H9 (cell line): ENCODE data around the gene IFFO2. TPM values are rescaled to one million over a fixed set of nuclear protein-coding genes. Genes with fewer than 3 reads are reported as not detected.

Source experiments
- DNase-seq: peaks from one replicate; pipeline ENCODE4 v3.0.0-alpha.2; 2017
- H2AFZ ChIP-seq: one replicate; pipeline ENCODE4 v1.6.1; 2013; ENCODE audit warnings: mild to moderate bottlenecking, low read length, control low read depth, moderate library complexity
- H2AK5ac ChIP-seq: 2 replicates; pipeline ENCODE4 v1.6.1; 2013; ENCODE audit warnings: low read length, control low read depth, mixed read lengths; ENCODE audit not compliant: insufficient read length
- H2BK120ac ChIP-seq: one replicate; pipeline ENCODE4 v1.6.1; 2013; ENCODE audit warnings: low read depth, mild to moderate bottlenecking, low read length, control low read depth, inconsistent platforms; ENCODE audit not compliant: poor library complexity, severe bottlenecking
- H2BK12ac ChIP-seq: 2 replicates; pipeline ENCODE4 v1.6.1; 2013; ENCODE audit warnings: low read length, control low read depth, mixed read lengths, low read depth; ENCODE audit not compliant: insufficient read length
- H2BK15ac ChIP-seq: 2 replicates; pipeline ENCODE4 v1.6.1; 2013; ENCODE audit warnings: low read depth, low read length, control low read depth
- H2BK20ac ChIP-seq: one replicate; pipeline ENCODE4 v1.6.1; 2013; ENCODE audit warnings: low read depth, mild to moderate bottlenecking, low read length, control low read depth, inconsistent platforms; ENCODE audit not compliant: poor library complexity, severe bottlenecking
- H2BK5ac ChIP-seq: 2 replicates; pipeline ENCODE4 v1.6.1; 2013; ENCODE audit warnings: low read length, control low read depth, mixed read lengths; ENCODE audit not compliant: insufficient read length
- H3K14ac ChIP-seq: 2 replicates; pipeline ENCODE4 v1.6.1; 2013; ENCODE audit warnings: low read length, control low read depth; ENCODE audit not compliant: insufficient read depth
- H3K18ac ChIP-seq: 2 replicates; pipeline ENCODE4 v1.6.1; 2013; ENCODE audit warnings: low read depth, mild to moderate bottlenecking, mixed read lengths, low read length, control low read depth; ENCODE audit not compliant: insufficient read length
- H3K23ac ChIP-seq: 2 replicates; pipeline ENCODE4 v1.6.1; 2013; ENCODE audit warnings: low read length, control low read depth, mixed read lengths, low read depth; ENCODE audit not compliant: insufficient read length
- H3K23me2 ChIP-seq: 2 replicates; pipeline ENCODE4 v1.6.1; 2013; ENCODE audit warnings: low read depth, mild to moderate bottlenecking, mixed read lengths, low read length, control low read depth; ENCODE audit not compliant: insufficient read length, poor library complexity, severe bottlenecking
- H3K27ac ChIP-seq: 2 replicates; pipeline ENCODE4 v1.5.1; 2013; ENCODE audit warnings: low read length, control low read depth, mixed read lengths, low read depth; ENCODE audit not compliant: insufficient read length
- H3K27me3 ChIP-seq: 2 replicates; pipeline ENCODE4 v1.6.1; 2013; ENCODE audit warnings: low read length, control low read depth, inconsistent platforms; ENCODE audit not compliant: insufficient read depth
- H3K4ac ChIP-seq: 2 replicates; pipeline ENCODE4 v1.6.1; 2013; ENCODE audit warnings: low read depth, mild to moderate bottlenecking, control low read depth, inconsistent platforms, low read length, moderate library complexity
- H3K4me1 ChIP-seq: 2 replicates; pipeline ENCODE4 v1.6.1; 2013; ENCODE audit warnings: low read length, control low read depth, inconsistent platforms; ENCODE audit not compliant: insufficient read depth
- H3K4me2 ChIP-seq: 2 replicates; pipeline ENCODE4 v1.6.1; 2013; ENCODE audit warnings: low read length, control low read depth, mixed read lengths; ENCODE audit not compliant: insufficient read length, insufficient read depth
- H3K56ac ChIP-seq: 2 replicates; pipeline ENCODE4 v1.6.1; 2013; ENCODE audit warnings: low read depth, mild to moderate bottlenecking, mixed read lengths, low read length, control low read depth; ENCODE audit not compliant: insufficient read length
- H3K79me1 ChIP-seq: 2 replicates; pipeline ENCODE4 v1.6.1; 2013; ENCODE audit warnings: low read depth, mild to moderate bottlenecking, moderate library complexity, low read length, control low read depth, inconsistent platforms; ENCODE audit not compliant: insufficient read depth, poor library complexity, severe bottlenecking
- H3K79me2 ChIP-seq: 2 replicates; pipeline ENCODE4 v1.6.1; 2013; ENCODE audit warnings: low read length, control low read depth, inconsistent platforms; ENCODE audit not compliant: insufficient read depth
- H3K9ac ChIP-seq: 2 replicates; pipeline ENCODE4 v1.6.1; 2013; ENCODE audit warnings: low read length, control low read depth, mixed read lengths; ENCODE audit not compliant: insufficient read length; ENCODE audit errors: extremely low read depth
- H3K9me3 ChIP-seq: one replicate; pipeline ENCODE4 v1.6.1; 2013; ENCODE audit warnings: low read depth, low read length, inconsistent platforms; ENCODE audit not compliant: control insufficient read depth
- H3T11ph ChIP-seq: one replicate; pipeline ENCODE4 v1.6.1; 2013; ENCODE audit warnings: mild to moderate bottlenecking, low read length, control low read depth, inconsistent platforms
- H4K20me1 ChIP-seq: one replicate; pipeline ENCODE4 v1.6.1; 2013; ENCODE audit not compliant: control insufficient read depth, insufficient read length, insufficient read depth
- H4K5ac ChIP-seq: 2 replicates; pipeline ENCODE4 v1.6.1; 2013; ENCODE audit warnings: low read depth, mild to moderate bottlenecking, mixed read lengths, low read length, control low read depth; ENCODE audit not compliant: insufficient read length
- H4K8ac ChIP-seq: replicated peaks from 2 replicates; pipeline ENCODE4 v1.6.1; 2013; ENCODE audit warnings: low read length, control low read depth, mixed read lengths, low read depth; ENCODE audit not compliant: insufficient read length
- H4K91ac ChIP-seq: 2 replicates; pipeline ENCODE4 v1.6.1; 2013; ENCODE audit warnings: low read depth, mild to moderate bottlenecking, moderate library complexity, mixed read lengths, low read length, control low read depth; ENCODE audit not compliant: insufficient read length
- H3K27ac Mint-ChIP-seq, 3 experiments: 2 replicates in 2 of 3; 3 replicates in 1 of 3; pipeline ENCODE4 v1.8.0; 2020 to 2021; ENCODE audit warnings: mixed read lengths in 3 of 3, mild to moderate bottlenecking in 1 of 3, moderate library complexity in 1 of 3
- H3K27me3 Mint-ChIP-seq: 2 replicates; pipeline ENCODE4 v1.8.0; 2021; ENCODE audit warnings: low read depth, mild to moderate bottlenecking, moderate library complexity, mixed read lengths
- H3K36me3 Mint-ChIP-seq, 3 experiments: 2 replicates in 2 of 3; 3 replicates in 1 of 3; pipeline ENCODE4 v1.8.0; 2020 to 2021; ENCODE audit warnings: low read depth in 3 of 3, mixed read lengths in 3 of 3; ENCODE audit not compliant: insufficient read depth in 1 of 3
- H3K4me1 Mint-ChIP-seq, 2 experiments: 2 replicates each; pipeline ENCODE4 v1.8.0; 2020; ENCODE audit warnings: mixed read lengths in 2 of 2
- H3K4me3 Mint-ChIP-seq, 2 experiments: 2 replicates in 1 of 2; 3 replicates in 1 of 2; pipeline ENCODE4 v1.8.0; 2020 to 2021; ENCODE audit warnings: mild to moderate bottlenecking in 2 of 2, mixed read lengths in 2 of 2, moderate library complexity in 1 of 2
- H3K9me3 Mint-ChIP-seq, 2 experiments: 2 replicates in 1 of 2; 3 replicates in 1 of 2; pipeline ENCODE4 v1.8.0; 2020; ENCODE audit warnings: mild to moderate bottlenecking in 2 of 2, mixed read lengths in 2 of 2, moderate library complexity in 1 of 2
- CTCF ChIP-seq: fragments of 200-600 bp; sonication (generic); conservative IDR thresholded peaks from 3 replicates; pipeline ENCODE4 v1.8.0; 2021; ENCODE audit warnings: antibody characterized with exemption, mild to moderate bottlenecking
- WGBS: extraction: QIAGEN DNeasy Blood & Tissue Kit; methylation state at CpG from one replicate; pipeline ENCODE4 v1.1.7; 2013; ENCODE audit warnings: missing lambda C conversion rate, low lambda C conversion rate, mixed read lengths; ENCODE audit not compliant: insufficient read length; ENCODE audit errors: extremely low coverage; 5-methylcytosine and 5-hydroxymethylcytosine counted together
- total RNA-seq: library from RNA; stranded (reverse); gene quantifications from 2 replicates; pipeline ENCODE4 v1.2.1, GENCODE V29; 2021

IFFO2 gene
- total RNA-seq, 1 experiment from 2014 or later, result 3.6 TPM

- Histone ChIP-seq H3K9ac (no peak overlapping the region), H3K79me2 (no peaks in the 10 kb centered on the region), H2AK5ac (no peak overlapping the region), H4K8ac (peak overlapping the region; percentile 20), H3K23ac (no peak overlapping the region), H3K9me3 (no peaks in the 10 kb centered on the region), H2BK5ac (no peak overlapping the region), H3K4me2 (peak overlapping the region; percentile 15), H2BK120ac (no peak overlapping the region), H4K20me1 (no peaks in the 10 kb centered on the region), H3K4me1 (peaks cover 8% of the 10 kb centered on the region; the same call in 1 of the 2 replicates), H3K27ac (no peak overlapping the region), H3K56ac (no peak overlapping the region), H3T11ph (no peak overlapping the region), H3K27me3 (no peaks in the 10 kb centered on the region), H2BK15ac (no peak overlapping the region), H2BK12ac (peak overlapping the region; percentile 55), H3K14ac (peak overlapping the region; percentile 93), H4K91ac (no peak overlapping the region), H3K23me2 (peaks cover 4% of the 10 kb centered on the region), H2AFZ (no peak overlapping the region), H3K18ac (peak overlapping the region; percentile 93), H2BK20ac (no peak overlapping the region), H3K79me1 (no peaks in the 10 kb centered on the region), H4K5ac (peak overlapping the region; percentile 45), H3K4ac (no peak overlapping the region)
- peak; percentile 42; the same call in 2 of the 3 replicates for TF ChIP-seq CTCF
- WGBS, result no CpG with 5 or more reads among the region's 22 CpGs
- DNase-seq, result peak; percentile 68
- Mint-ChIP-seq H3K4me3 (peak overlapping the region in 1 of 2 experiments; percentile 60; a peak in 3 of 5 replicates), H3K27ac (peak overlapping the region; percentile 81 to 90 (median 82); a peak in 6 of 7 replicates), H3K4me1 (peaks cover 31 to 44% of the 10 kb centered on the region in 2 experiments), H3K9me3 (no peaks in the 10 kb centered on the region), H3K36me3 (no peaks in the 10 kb centered on the region), H3K27me3 (peaks cover 16% of the 10 kb centered on the region)
Measured at GRCh38 chr1:18949686-18950400, 6.6 kb downstream of the IFFO2 start.
